Smooth muscle cell (in vitro differentiated cells): ENCODE results near the gene PCSK6. TPM values are rescaled to one million over a fixed set of nuclear protein-coding genes. Genes with fewer than 3 reads are reported as not detected.

Source experiments
- DNase-seq: peaks from one replicate; lab custom pipeline; 2025; ENCODE audit not compliant: unreplicated experiment; lab: John Stamatoyannopoulos, UW
- H2AFZ ChIP-seq: fragments of 200-600 bp; sonication (generic); 2 replicates; pipeline ENCODE4 v1.6.0; 2016; ENCODE audit warnings: antibody characterized with exemption, low read depth, mild to moderate bottlenecking
- H3F3A ChIP-seq: fragments of 200-600 bp; sonication (generic); 2 replicates; pipeline ENCODE4 v1.6.0; 2017; ENCODE audit warnings: antibody characterized with exemption, low read depth
- H3K27ac ChIP-seq: fragments of 200-600 bp; sonication (generic); 2 replicates; pipeline ENCODE4 v1.5.1; 2016; ENCODE audit warnings: low read depth, mild to moderate bottlenecking
- H3K27me3 ChIP-seq: fragments of 200-600 bp; sonication (generic); 2 replicates; pipeline ENCODE4 v1.6.1; 2016; ENCODE audit warnings: low read depth, mild to moderate bottlenecking
- H3K36me3 ChIP-seq: fragments of 200-600 bp; sonication (generic); 2 replicates; pipeline ENCODE4 v1.5.1; 2016; ENCODE audit warnings: low read depth
- H3K4me1 ChIP-seq: fragments of 200-600 bp; sonication (generic); 2 replicates; pipeline ENCODE4 v1.5.1; 2016; ENCODE audit warnings: low read depth
- H3K4me2 ChIP-seq: fragments of 200-600 bp; sonication (generic); 2 replicates; pipeline ENCODE4 v1.6.0; 2016; ENCODE audit warnings: mild to moderate bottlenecking
- H3K4me3 ChIP-seq: fragments of 200-600 bp; sonication (generic); 2 replicates; pipeline ENCODE4 v1.5.1; 2016; ENCODE audit warnings: mild to moderate bottlenecking
- H3K79me2 ChIP-seq: fragments of 200-600 bp; sonication (generic); 2 replicates; pipeline ENCODE4 v1.6.0; 2016; ENCODE audit warnings: low read depth, mild to moderate bottlenecking
- H3K9ac ChIP-seq: fragments of 200-600 bp; sonication (generic); 2 replicates; pipeline ENCODE4 v1.6.0; 2016; ENCODE audit warnings: low read depth
- H3K9me3 ChIP-seq: fragments of 200-600 bp; sonication (generic); replicated peaks from 2 replicates; pipeline ENCODE4 v1.5.1; 2016; ENCODE audit warnings: low read depth
- H4K20me1 ChIP-seq: fragments of 200-600 bp; sonication (generic); 2 replicates; pipeline ENCODE4 v1.6.0; 2016; ENCODE audit warnings: low read depth
- CTCF ChIP-seq: fragments of 200-600 bp; sonication (generic); IDR thresholded peaks from 2 replicates; pipeline ENCODE4 v1.5.1; 2017; ENCODE audit warnings: borderline replicate concordance, mild to moderate bottlenecking, antibody characterized with exemption; ENCODE audit not compliant: insufficient read depth, poor library complexity, severe bottlenecking
- WGBS: methylation state at CpG from one replicate; pipeline ENCODE4 v1.1.7; 2016; ENCODE audit warnings: low lambda C conversion rate; 5-methylcytosine and 5-hydroxymethylcytosine counted together
- polyA plus RNA-seq: library from polyadenylated mRNA; unstranded; fragments of >200 nt; fragmentation: Nextera tagmentation; extraction: Ambion mirVana; gene quantifications from 2 replicates; pipeline ENCODE4 v1.2.1, GENCODE V29; 2016
- total RNA-seq: library from RNA; depleted of rRNA; stranded (reverse); fragments of >200 nt; gene quantifications from 2 replicates; pipeline ENCODE4 v1.2.3, GENCODE V29; 2014

Gene PCSK6
- total and polyA plus RNA-seq, 2 experiments from 2014 or later = 17.5 TPM

GRCh38 chr15:101469520-101470288 lies 19.8 kb downstream of the PCSK6 start:
- H3K9me3 ChIP-seq = peaks cover 3% of the 10 kb centered on the region
- no peaks in the 10 kb centered on the region for H3K27me3 ChIP-seq
- H4K20me1 ChIP-seq = no peaks in the 10 kb centered on the region
- no peak for DNase-seq
- WGBS = 81% methylated on average over 21 of the region's 21 CpGs
- no peaks in the 10 kb centered on the region for H3K36me3 ChIP-seq
- no peak overlapping the region for H3K9ac ChIP-seq
- no peak overlapping the region for H3K4me2 ChIP-seq
- H3K79me2 ChIP-seq = no peaks in the 10 kb centered on the region
- TF ChIP-seq CTCF = no peak
- H3K4me3 ChIP-seq = no peak overlapping the region
- H2AFZ ChIP-seq = no peak overlapping the region
- no peak overlapping the region for H3K27ac ChIP-seq
- no peaks in the 10 kb centered on the region for H3F3A ChIP-seq
- H3K4me1 ChIP-seq = peaks cover 6% of the 10 kb centered on the region

DNA sequence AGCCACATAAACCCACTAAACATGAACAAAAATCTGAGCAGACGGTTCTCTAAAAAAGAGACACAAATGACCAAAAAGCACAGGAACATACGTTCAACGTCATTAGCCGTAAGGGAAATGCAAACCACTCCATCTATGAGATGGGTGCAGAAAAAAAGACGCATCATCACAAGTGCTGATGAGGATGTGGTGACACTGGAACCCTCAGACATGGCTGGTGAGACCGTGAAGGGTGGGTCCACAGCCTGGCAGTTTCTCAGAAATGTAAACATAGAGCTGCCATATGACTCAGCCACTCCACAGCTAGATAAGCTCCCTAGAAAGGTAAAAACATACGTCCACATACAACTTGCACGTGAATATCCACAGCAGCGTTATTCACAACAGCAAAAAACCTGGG lies 23.3 kb downstream of the PCSK6 start:
- DNase-seq = no peak
- H3K9me3 ChIP-seq = peaks cover 3% of the 10 kb centered on the region
- H3K27ac ChIP-seq = no peak overlapping the region
- no peaks in the 10 kb centered on the region for H3K79me2 ChIP-seq
- no peak overlapping the region for H3K4me2 ChIP-seq
- TF ChIP-seq CTCF = no peak
- H3K9ac ChIP-seq = no peak overlapping the region
- 89% methylated on average over 9 of the region's 9 CpGs for WGBS
- peaks cover 6% of the 10 kb centered on the region for H3K4me1 ChIP-seq
- H3K4me3 ChIP-seq = no peak overlapping the region
- H2AFZ ChIP-seq = no peak overlapping the region
- H3K36me3 ChIP-seq = no peaks in the 10 kb centered on the region
- H4K20me1 ChIP-seq = no peaks in the 10 kb centered on the region
- H3K27me3 ChIP-seq = no peaks in the 10 kb centered on the region
- H3F3A ChIP-seq = no peaks in the 10 kb centered on the region

GRCh38 chr15:101464999-101465669 lies 24.4 kb downstream of the PCSK6 start:
- Histone ChIP-seq H3F3A (no peaks in the 10 kb centered on the region), H3K9me3 (peaks cover 3% of the 10 kb centered on the region), H3K9ac (no peak overlapping the region), H3K4me1 (peaks cover 3% of the 10 kb centered on the region), H3K4me2 (no peak overlapping the region), H3K36me3 (no peaks in the 10 kb centered on the region), H3K27me3 (no peaks in the 10 kb centered on the region), H3K4me3 (no peak overlapping the region), H4K20me1 (no peaks in the 10 kb centered on the region), H3K27ac (no peak overlapping the region), H2AFZ (no peak overlapping the region), H3K79me2 (no peaks in the 10 kb centered on the region)
- 88% methylated on average over 16 of the region's 16 CpGs for WGBS
- no peak for TF ChIP-seq CTCF
- DNase-seq = no peak
